ENCODE data around the gene TOR1AIP2.

Gene TOR1AIP2

GRCh38 chr1:179808503-179808902 is 69.1 kb downstream of the TOR1AIP2 start:
- Histone ChIP-seq H4K20me1 (ENCODE audit: low read depth, low read length) (no peaks in the 10 kb centered on the region), H3K4me2 (ENCODE audit: low read depth, low read length, poor library complexity, severe bottlenecking) (no peak overlapping the region), H3K4me3 (ENCODE audit: insufficient read depth, low read length, poor library complexity, severe bottlenecking) (no peak overlapping the region), H3K79me2 (ENCODE audit: insufficient read depth, low read length) (no peaks in the 10 kb centered on the region), H3K9ac (ENCODE audit: low read length) (no peak overlapping the region), H3K9me2 (replicated peaks; ENCODE audit: insufficient read depth, low read length) (no peaks in the 10 kb centered on the region), H3F3A (ENCODE audit: insufficient read depth) (no peaks in the 10 kb centered on the region), H3K27me3 (ENCODE audit: low read length) (no peaks in the 10 kb centered on the region), H3K27ac (ENCODE audit: low read depth, low read length) (no peak overlapping the region), H3K36me3 (ENCODE audit: low read length) (no peaks in the 10 kb centered on the region), H3K9me3 (ENCODE audit: insufficient read depth, low read length) (no peaks in the 10 kb centered on the region), H2AFZ (ENCODE audit: low read depth, low read length, severe bottlenecking) (no peak overlapping the region)
- no peak for TF ChIP-seq EZH2phosphoT487 (conservative IDR thresholded peaks at IDR 0.05; ENCODE audit: low read length)
- TF ChIP-seq, protein P1, sequence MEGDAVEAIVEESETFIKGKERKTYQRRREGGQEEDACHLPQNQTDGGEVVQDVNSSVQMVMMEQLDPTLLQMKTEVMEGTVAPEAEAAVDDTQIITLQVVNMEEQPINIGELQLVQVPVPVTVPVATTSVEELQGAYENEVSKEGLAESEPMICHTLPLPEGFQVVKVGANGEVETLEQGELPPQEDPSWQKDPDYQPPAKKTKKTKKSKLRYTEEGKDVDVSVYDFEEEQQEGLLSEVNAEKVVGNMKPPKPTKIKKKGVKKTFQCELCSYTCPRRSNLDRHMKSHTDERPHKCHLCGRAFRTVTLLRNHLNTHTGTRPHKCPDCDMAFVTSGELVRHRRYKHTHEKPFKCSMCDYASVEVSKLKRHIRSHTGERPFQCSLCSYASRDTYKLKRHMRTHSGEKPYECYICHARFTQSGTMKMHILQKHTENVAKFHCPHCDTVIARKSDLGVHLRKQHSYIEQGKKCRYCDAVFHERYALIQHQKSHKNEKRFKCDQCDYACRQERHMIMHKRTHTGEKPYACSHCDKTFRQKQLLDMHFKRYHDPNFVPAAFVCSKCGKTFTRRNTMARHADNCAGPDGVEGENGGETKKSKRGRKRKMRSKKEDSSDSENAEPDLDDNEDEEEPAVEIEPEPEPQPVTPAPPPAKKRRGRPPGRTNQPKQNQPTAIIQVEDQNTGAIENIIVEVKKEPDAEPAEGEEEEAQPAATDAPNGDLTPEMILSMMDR (IDR thresholded peaks at IDR 0.05; ENCODE audit: insufficient read depth, low read length, poor library complexity, severe bottlenecking), result no peak

GRCh38 chr1:179807691-179808485 is 69.7 kb downstream of the TOR1AIP2 start:
- TF ChIP-seq, protein P1 (IDR thresholded peaks at IDR 0.05; ENCODE audit: insufficient read depth, low read length, poor library complexity, severe bottlenecking), result no peak
- no peak for TF ChIP-seq EZH2phosphoT487 (conservative IDR thresholded peaks at IDR 0.05; ENCODE audit: low read length)
- Histone ChIP-seq H3K36me3 (ENCODE audit: low read length) (no peaks in the 10 kb centered on the region), H3K4me2 (ENCODE audit: low read depth, low read length, poor library complexity, severe bottlenecking) (no peak overlapping the region), H3K9me3 (ENCODE audit: insufficient read depth, low read length) (no peaks in the 10 kb centered on the region), H3K27me3 (ENCODE audit: low read length) (no peaks in the 10 kb centered on the region), H3F3A (ENCODE audit: insufficient read depth) (no peaks in the 10 kb centered on the region), H3K27ac (ENCODE audit: low read depth, low read length) (no peak overlapping the region), H3K4me3 (ENCODE audit: insufficient read depth, low read length, poor library complexity, severe bottlenecking) (no peak overlapping the region), H3K79me2 (ENCODE audit: insufficient read depth, low read length) (no peaks in the 10 kb centered on the region), H3K9ac (ENCODE audit: low read length) (no peak overlapping the region), H3K9me2 (replicated peaks; ENCODE audit: insufficient read depth, low read length) (no peaks in the 10 kb centered on the region), H2AFZ (ENCODE audit: low read depth, low read length, severe bottlenecking) (no peak overlapping the region), H4K20me1 (ENCODE audit: low read depth, low read length) (no peaks in the 10 kb centered on the region)

GRCh38 chr1:179807291-179807690 is 70.3 kb downstream of the TOR1AIP2 start:
- H3F3A ChIP-seq (ENCODE audit: insufficient read depth), result no peaks in the 10 kb centered on the region
- no peak overlapping the region for H3K9ac ChIP-seq (ENCODE audit: low read length)
- H3K4me2 ChIP-seq (ENCODE audit: low read depth, low read length, poor library complexity, severe bottlenecking), result no peak overlapping the region
- H4K20me1 ChIP-seq (ENCODE audit: low read depth, low read length), result no peaks in the 10 kb centered on the region
- no peak overlapping the region for H3K4me3 ChIP-seq (ENCODE audit: insufficient read depth, low read length, poor library complexity, severe bottlenecking)
- TF ChIP-seq, protein P1 (IDR thresholded peaks at IDR 0.05; ENCODE audit: insufficient read depth, low read length, poor library complexity, severe bottlenecking), result no peak
- TF ChIP-seq EZH2phosphoT487 (conservative IDR thresholded peaks at IDR 0.05; ENCODE audit: low read length), result no peak
- H3K79me2 ChIP-seq (ENCODE audit: insufficient read depth, low read length), result no peaks in the 10 kb centered on the region
- no peaks in the 10 kb centered on the region for H3K9me3 ChIP-seq (ENCODE audit: insufficient read depth, low read length)
- no peaks in the 10 kb centered on the region for H3K27me3 ChIP-seq (ENCODE audit: low read length)
- H3K9me2 ChIP-seq (replicated peaks; ENCODE audit: insufficient read depth, low read length), result no peaks in the 10 kb centered on the region
- no peaks in the 10 kb centered on the region for H3K36me3 ChIP-seq (ENCODE audit: low read length)
- no peak overlapping the region for H2AFZ ChIP-seq (ENCODE audit: low read depth, low read length, severe bottlenecking)
- no peak overlapping the region for H3K27ac ChIP-seq (ENCODE audit: low read depth, low read length)

Measured in SU-DHL-6 (cell line).